H9 (cell line): Measurements from ENCODE around the gene PEX26. TPM values are rescaled to one million over a fixed set of nuclear protein-coding genes. Genes with fewer than 3 reads are reported as not detected.

Experiments
- DNase-seq: peaks from one replicate; pipeline ENCODE4 v3.0.0-alpha.2; 2017
- H2AFZ ChIP-seq: one replicate; pipeline ENCODE4 v1.6.1; 2013; ENCODE audit warnings: mild to moderate bottlenecking, low read length, control low read depth, moderate library complexity
- H2AK5ac ChIP-seq: 2 replicates; pipeline ENCODE4 v1.6.1; 2013; ENCODE audit warnings: low read length, control low read depth, mixed read lengths; ENCODE audit not compliant: insufficient read length
- H2BK120ac ChIP-seq: one replicate; pipeline ENCODE4 v1.6.1; 2013; ENCODE audit warnings: low read depth, mild to moderate bottlenecking, low read length, control low read depth, inconsistent platforms; ENCODE audit not compliant: poor library complexity, severe bottlenecking
- H2BK12ac ChIP-seq: 2 replicates; pipeline ENCODE4 v1.6.1; 2013; ENCODE audit warnings: low read length, control low read depth, mixed read lengths, low read depth; ENCODE audit not compliant: insufficient read length
- H2BK15ac ChIP-seq: 2 replicates; pipeline ENCODE4 v1.6.1; 2013; ENCODE audit warnings: low read depth, low read length, control low read depth
- H2BK20ac ChIP-seq: one replicate; pipeline ENCODE4 v1.6.1; 2013; ENCODE audit warnings: low read depth, mild to moderate bottlenecking, low read length, control low read depth, inconsistent platforms; ENCODE audit not compliant: poor library complexity, severe bottlenecking
- H2BK5ac ChIP-seq: 2 replicates; pipeline ENCODE4 v1.6.1; 2013; ENCODE audit warnings: low read length, control low read depth, mixed read lengths; ENCODE audit not compliant: insufficient read length
- H3K14ac ChIP-seq: 2 replicates; pipeline ENCODE4 v1.6.1; 2013; ENCODE audit warnings: low read length, control low read depth; ENCODE audit not compliant: insufficient read depth
- H3K18ac ChIP-seq: 2 replicates; pipeline ENCODE4 v1.6.1; 2013; ENCODE audit warnings: low read depth, mild to moderate bottlenecking, mixed read lengths, low read length, control low read depth; ENCODE audit not compliant: insufficient read length
- H3K23ac ChIP-seq: 2 replicates; pipeline ENCODE4 v1.6.1; 2013; ENCODE audit warnings: low read length, control low read depth, mixed read lengths, low read depth; ENCODE audit not compliant: insufficient read length
- H3K23me2 ChIP-seq: 2 replicates; pipeline ENCODE4 v1.6.1; 2013; ENCODE audit warnings: low read depth, mild to moderate bottlenecking, mixed read lengths, low read length, control low read depth; ENCODE audit not compliant: insufficient read length, poor library complexity, severe bottlenecking
- H3K27ac ChIP-seq: 2 replicates; pipeline ENCODE4 v1.5.1; 2013; ENCODE audit warnings: low read length, control low read depth, mixed read lengths, low read depth; ENCODE audit not compliant: insufficient read length
- H3K27me3 ChIP-seq: 2 replicates; pipeline ENCODE4 v1.6.1; 2013; ENCODE audit warnings: low read length, control low read depth, inconsistent platforms; ENCODE audit not compliant: insufficient read depth
- H3K4ac ChIP-seq: 2 replicates; pipeline ENCODE4 v1.6.1; 2013; ENCODE audit warnings: low read depth, mild to moderate bottlenecking, control low read depth, inconsistent platforms, low read length, moderate library complexity
- H3K4me1 ChIP-seq: 2 replicates; pipeline ENCODE4 v1.6.1; 2013; ENCODE audit warnings: low read length, control low read depth, inconsistent platforms; ENCODE audit not compliant: insufficient read depth
- H3K4me2 ChIP-seq: 2 replicates; pipeline ENCODE4 v1.6.1; 2013; ENCODE audit warnings: low read length, control low read depth, mixed read lengths; ENCODE audit not compliant: insufficient read length, insufficient read depth
- H3K56ac ChIP-seq: 2 replicates; pipeline ENCODE4 v1.6.1; 2013; ENCODE audit warnings: low read depth, mild to moderate bottlenecking, mixed read lengths, low read length, control low read depth; ENCODE audit not compliant: insufficient read length
- H3K79me1 ChIP-seq: 2 replicates; pipeline ENCODE4 v1.6.1; 2013; ENCODE audit warnings: low read depth, mild to moderate bottlenecking, moderate library complexity, low read length, control low read depth, inconsistent platforms; ENCODE audit not compliant: insufficient read depth, poor library complexity, severe bottlenecking
- H3K79me2 ChIP-seq: 2 replicates; pipeline ENCODE4 v1.6.1; 2013; ENCODE audit warnings: low read length, control low read depth, inconsistent platforms; ENCODE audit not compliant: insufficient read depth
- H3K9ac ChIP-seq: 2 replicates; pipeline ENCODE4 v1.6.1; 2013; ENCODE audit warnings: low read length, control low read depth, mixed read lengths; ENCODE audit not compliant: insufficient read length; ENCODE audit errors: extremely low read depth
- H3K9me3 ChIP-seq: one replicate; pipeline ENCODE4 v1.6.1; 2013; ENCODE audit warnings: low read depth, low read length, inconsistent platforms; ENCODE audit not compliant: control insufficient read depth
- H3T11ph ChIP-seq: one replicate; pipeline ENCODE4 v1.6.1; 2013; ENCODE audit warnings: mild to moderate bottlenecking, low read length, control low read depth, inconsistent platforms
- H4K20me1 ChIP-seq: one replicate; pipeline ENCODE4 v1.6.1; 2013; ENCODE audit not compliant: control insufficient read depth, insufficient read length, insufficient read depth
- H4K5ac ChIP-seq: 2 replicates; pipeline ENCODE4 v1.6.1; 2013; ENCODE audit warnings: low read depth, mild to moderate bottlenecking, mixed read lengths, low read length, control low read depth; ENCODE audit not compliant: insufficient read length
- H4K8ac ChIP-seq: replicated peaks from 2 replicates; pipeline ENCODE4 v1.6.1; 2013; ENCODE audit warnings: low read length, control low read depth, mixed read lengths, low read depth; ENCODE audit not compliant: insufficient read length
- H4K91ac ChIP-seq: 2 replicates; pipeline ENCODE4 v1.6.1; 2013; ENCODE audit warnings: low read depth, mild to moderate bottlenecking, moderate library complexity, mixed read lengths, low read length, control low read depth; ENCODE audit not compliant: insufficient read length
- H3K27ac Mint-ChIP-seq, 3 experiments: 2 replicates in 2 of 3; 3 replicates in 1 of 3; pipeline ENCODE4 v1.8.0; 2020 to 2021; ENCODE audit warnings: mixed read lengths in 3 of 3, mild to moderate bottlenecking in 1 of 3, moderate library complexity in 1 of 3
- H3K27me3 Mint-ChIP-seq: 2 replicates; pipeline ENCODE4 v1.8.0; 2021; ENCODE audit warnings: low read depth, mild to moderate bottlenecking, moderate library complexity, mixed read lengths
- H3K36me3 Mint-ChIP-seq, 3 experiments: 2 replicates in 2 of 3; 3 replicates in 1 of 3; pipeline ENCODE4 v1.8.0; 2020 to 2021; ENCODE audit warnings: low read depth in 3 of 3, mixed read lengths in 3 of 3; ENCODE audit not compliant: insufficient read depth in 1 of 3
- H3K4me1 Mint-ChIP-seq, 2 experiments: 2 replicates each; pipeline ENCODE4 v1.8.0; 2020; ENCODE audit warnings: mixed read lengths in 2 of 2
- H3K4me3 Mint-ChIP-seq, 2 experiments: 2 replicates in 1 of 2; 3 replicates in 1 of 2; pipeline ENCODE4 v1.8.0; 2020 to 2021; ENCODE audit warnings: mild to moderate bottlenecking in 2 of 2, mixed read lengths in 2 of 2, moderate library complexity in 1 of 2
- H3K9me3 Mint-ChIP-seq, 2 experiments: 2 replicates in 1 of 2; 3 replicates in 1 of 2; pipeline ENCODE4 v1.8.0; 2020; ENCODE audit warnings: mild to moderate bottlenecking in 2 of 2, mixed read lengths in 2 of 2, moderate library complexity in 1 of 2
- WGBS: extraction: QIAGEN DNeasy Blood & Tissue Kit; methylation state at CpG from one replicate; pipeline ENCODE4 v1.1.7; 2013; ENCODE audit warnings: missing lambda C conversion rate, low lambda C conversion rate, mixed read lengths; ENCODE audit not compliant: insufficient read length; ENCODE audit errors: extremely low coverage; 5-methylcytosine and 5-hydroxymethylcytosine counted together
- total RNA-seq: library from RNA; stranded (reverse); gene quantifications from 2 replicates; pipeline ENCODE4 v1.2.1, GENCODE V29; 2021
- TF ChIP-seq, protein P1 (sequence below): fragments of 200-600 bp; sonication (generic); conservative IDR thresholded peaks from 3 replicates; pipeline ENCODE4 v1.8.0; 2021; ENCODE audit warnings: antibody characterized with exemption, mild to moderate bottlenecking

Gene PEX26
- total RNA-seq, 1 experiment from 2014 or later = 35.4 TPM

- Histone ChIP-seq H3K79me2 (no peaks in the 10 kb centered on the region), H2BK15ac (no peak overlapping the region), H4K5ac (no peak overlapping the region), H2AK5ac (no peak overlapping the region), H3K27me3 (no peaks in the 10 kb centered on the region), H2BK5ac (no peak overlapping the region), H3K9me3 (peaks cover 4% of the 10 kb centered on the region), H3K27ac (no peak overlapping the region), H3T11ph (no peak overlapping the region), H3K18ac (no peak overlapping the region), H3K4ac (no peak overlapping the region), H3K79me1 (no peaks in the 10 kb centered on the region), H3K23ac (no peak overlapping the region), H3K9ac (no peak overlapping the region), H4K91ac (no peak overlapping the region), H3K14ac (no peak overlapping the region), H3K23me2 (no peaks in the 10 kb centered on the region), H2BK12ac (no peak overlapping the region), H2BK20ac (no peak overlapping the region), H3K4me1 (no peaks in the 10 kb centered on the region), H2BK120ac (no peak overlapping the region), H3K56ac (no peak overlapping the region), H4K20me1 (no peaks in the 10 kb centered on the region), H2AFZ (no peak overlapping the region), H4K8ac (no peak overlapping the region), H3K4me2 (no peak overlapping the region)
- DNase-seq = no peak
- TF ChIP-seq, protein P1, sequence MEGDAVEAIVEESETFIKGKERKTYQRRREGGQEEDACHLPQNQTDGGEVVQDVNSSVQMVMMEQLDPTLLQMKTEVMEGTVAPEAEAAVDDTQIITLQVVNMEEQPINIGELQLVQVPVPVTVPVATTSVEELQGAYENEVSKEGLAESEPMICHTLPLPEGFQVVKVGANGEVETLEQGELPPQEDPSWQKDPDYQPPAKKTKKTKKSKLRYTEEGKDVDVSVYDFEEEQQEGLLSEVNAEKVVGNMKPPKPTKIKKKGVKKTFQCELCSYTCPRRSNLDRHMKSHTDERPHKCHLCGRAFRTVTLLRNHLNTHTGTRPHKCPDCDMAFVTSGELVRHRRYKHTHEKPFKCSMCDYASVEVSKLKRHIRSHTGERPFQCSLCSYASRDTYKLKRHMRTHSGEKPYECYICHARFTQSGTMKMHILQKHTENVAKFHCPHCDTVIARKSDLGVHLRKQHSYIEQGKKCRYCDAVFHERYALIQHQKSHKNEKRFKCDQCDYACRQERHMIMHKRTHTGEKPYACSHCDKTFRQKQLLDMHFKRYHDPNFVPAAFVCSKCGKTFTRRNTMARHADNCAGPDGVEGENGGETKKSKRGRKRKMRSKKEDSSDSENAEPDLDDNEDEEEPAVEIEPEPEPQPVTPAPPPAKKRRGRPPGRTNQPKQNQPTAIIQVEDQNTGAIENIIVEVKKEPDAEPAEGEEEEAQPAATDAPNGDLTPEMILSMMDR = no peak
- H3K36me3 Mint-ChIP-seq = 0 out of 7 replicates have a peak, but pooled peaks cover 0 to 2% (median 0%) of the 10 kb centered on the region in 3 experiments
- H3K4me3 Mint-ChIP-seq = no peak overlapping the region
- H3K9me3 Mint-ChIP-seq = peaks cover 10 to 17% of the 10 kb centered on the region in 2 experiments; a peak in 4 of 5 replicates
- H3K27ac Mint-ChIP-seq = no peak overlapping the region
- 0 out of 4 replicates have a peak, but pooled peaks cover 0 to 2% of the 10 kb centered on the region in 2 experiments for H3K4me1 Mint-ChIP-seq
- no CpG with 5 or more reads among the region's 6 CpGs for WGBS
- peaks cover 9% of the 10 kb centered on the region for H3K27me3 Mint-ChIP-seq
Measured at GRCh38 chr22:18042685-18043084, 35.1 kb upstream of the PEX26 start.
